CD4-positive, alpha-beta T cell treated with Interleukin-17A for 1 hour (primary cell): Measurements from ENCODE around the gene LDLRAD1.
"Not testable (repeated sequence)": the region's sequence is repeated elsewhere in the genome, so short reads cannot be mapped to it uniquely, and the experiment has no call there.

Source experiments
- DNase-seq: peaks from one replicate; pipeline ENCODE4 v3.0.0-alpha.2; 2020

LDLRAD1 gene

GRCh38 chr1:54016343-54017282 lies 1.4 kb downstream of the LDLRAD1 start:
- no peak for DNase-seq

DNA sequence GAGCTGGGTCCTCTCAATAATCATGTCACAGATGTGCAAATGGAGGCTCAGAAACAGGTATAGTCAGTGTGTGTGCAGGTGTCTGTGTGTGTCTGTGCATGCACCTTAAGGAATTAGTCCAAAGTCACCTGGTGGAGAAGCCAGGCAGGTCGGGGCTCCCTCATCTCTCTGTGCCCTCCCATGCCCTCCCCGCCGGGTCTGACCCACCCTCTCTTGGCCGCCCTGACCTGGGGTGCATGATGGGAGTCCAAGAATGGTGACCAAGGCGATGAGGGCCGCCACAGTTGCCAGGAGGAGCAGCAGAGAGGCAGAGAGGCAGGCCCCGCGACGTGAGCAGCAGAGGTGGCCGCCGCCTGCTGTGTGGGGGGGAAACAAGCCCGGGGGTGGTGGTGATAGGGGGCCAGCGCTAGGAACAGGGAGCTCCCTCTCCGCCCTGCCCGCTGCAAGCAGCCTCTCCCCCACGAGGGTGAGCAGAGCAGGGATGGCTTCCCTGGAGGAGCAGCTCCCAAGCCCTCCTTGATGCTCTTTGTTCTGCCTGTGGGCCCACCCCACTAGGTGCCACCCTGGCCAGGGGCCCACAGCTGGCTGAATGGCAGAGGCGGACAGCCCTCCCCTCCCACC lies 3.9 kb downstream of the LDLRAD1 start:
- no peak for DNase-seq

GRCh38 chr1:54013393-54014008 lies 4.5 kb downstream of the LDLRAD1 start:
- DNase-seq, result no peak

DNA sequence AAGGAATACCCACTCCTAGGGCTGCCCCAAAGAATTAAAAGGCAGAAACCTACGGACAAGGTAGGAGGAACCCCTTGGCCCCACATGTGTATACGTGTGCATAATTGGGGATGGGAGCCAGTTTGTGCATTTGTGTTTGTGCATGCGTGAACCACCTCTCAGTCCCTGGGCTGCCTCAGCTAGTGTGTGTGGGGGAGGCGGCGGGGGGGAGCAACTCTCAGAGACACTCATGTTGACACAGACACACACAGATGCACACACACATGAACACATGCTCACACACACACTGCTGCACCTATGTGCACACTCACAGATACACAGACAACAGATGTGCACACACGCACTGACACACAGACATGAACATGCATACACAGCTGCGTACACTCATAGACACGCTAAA lies 5.1 kb downstream of the LDLRAD1 start:
- DNase-seq, result no peak

DNA sequence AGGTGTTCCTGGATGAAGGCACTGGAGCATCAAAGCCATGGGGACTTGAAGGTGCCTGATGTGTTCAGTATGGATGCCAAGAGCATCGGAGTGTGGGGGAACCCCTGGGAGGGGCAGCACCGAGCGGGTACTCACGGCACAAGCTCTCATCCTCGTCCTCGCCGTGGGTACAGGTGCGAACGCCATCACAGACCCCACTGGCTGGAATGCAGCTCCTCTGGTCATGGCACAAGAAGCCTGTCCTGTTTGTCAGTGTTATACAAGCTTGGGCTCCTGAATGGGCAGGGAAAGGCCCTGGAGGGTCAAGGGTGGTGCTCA lies 6.0 kb downstream of the LDLRAD1 start:
- DNase-seq, result no peak

- DNase-seq, result no peak
Observed at GRCh38 chr1:54011316-54012007, 6.5 kb downstream of the LDLRAD1 start.

DNA sequence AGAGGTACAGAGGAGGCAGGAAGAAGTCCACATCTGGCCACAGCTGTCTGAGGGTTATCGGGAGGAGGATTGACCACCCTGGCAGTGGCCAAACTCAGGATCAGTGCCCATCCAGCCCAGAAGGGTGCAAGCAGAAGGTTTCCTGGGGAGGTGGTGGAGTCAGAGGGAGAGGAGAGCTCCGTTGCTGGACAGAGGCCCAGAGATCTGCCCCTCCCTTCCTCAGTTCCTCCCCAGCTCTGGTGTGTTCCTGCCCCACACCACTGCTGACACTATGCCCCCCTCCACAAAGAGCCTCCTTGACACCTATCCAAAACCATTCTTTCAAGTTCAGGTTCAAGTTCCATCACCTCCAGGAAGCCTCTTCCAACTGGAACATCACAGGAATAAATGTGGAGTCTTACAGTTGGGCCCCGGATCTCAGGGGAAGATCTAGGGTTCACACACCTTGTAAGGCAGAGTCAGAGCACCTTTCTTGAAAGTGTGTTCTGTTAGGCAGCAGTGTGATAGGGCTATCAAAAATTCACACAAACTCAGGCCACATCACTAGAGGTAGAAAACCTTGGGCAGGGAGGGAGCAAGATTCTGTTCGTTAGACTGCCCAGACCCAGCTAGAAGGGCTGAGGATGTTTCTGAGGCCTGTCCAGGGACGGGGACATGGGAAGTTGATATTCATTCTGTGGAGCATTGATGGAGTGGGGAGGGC lies 7.4 kb downstream of the LDLRAD1 start:
- DNase-seq, result no peak

GRCh38 chr1:54009406-54009805 lies 8.6 kb downstream of the LDLRAD1 start:
- no peak for DNase-seq

GRCh38 chr1:54008876-54009275 lies 9.1 kb downstream of the LDLRAD1 start:
- no peak for DNase-seq

- no peak for DNase-seq
Observed at GRCh38 chr1:54007613-54008012, 10.4 kb downstream of the LDLRAD1 start.

GRCh38 chr1:54006508-54006907 lies 11.5 kb downstream of the LDLRAD1 start:
- no peak for DNase-seq

DNA sequence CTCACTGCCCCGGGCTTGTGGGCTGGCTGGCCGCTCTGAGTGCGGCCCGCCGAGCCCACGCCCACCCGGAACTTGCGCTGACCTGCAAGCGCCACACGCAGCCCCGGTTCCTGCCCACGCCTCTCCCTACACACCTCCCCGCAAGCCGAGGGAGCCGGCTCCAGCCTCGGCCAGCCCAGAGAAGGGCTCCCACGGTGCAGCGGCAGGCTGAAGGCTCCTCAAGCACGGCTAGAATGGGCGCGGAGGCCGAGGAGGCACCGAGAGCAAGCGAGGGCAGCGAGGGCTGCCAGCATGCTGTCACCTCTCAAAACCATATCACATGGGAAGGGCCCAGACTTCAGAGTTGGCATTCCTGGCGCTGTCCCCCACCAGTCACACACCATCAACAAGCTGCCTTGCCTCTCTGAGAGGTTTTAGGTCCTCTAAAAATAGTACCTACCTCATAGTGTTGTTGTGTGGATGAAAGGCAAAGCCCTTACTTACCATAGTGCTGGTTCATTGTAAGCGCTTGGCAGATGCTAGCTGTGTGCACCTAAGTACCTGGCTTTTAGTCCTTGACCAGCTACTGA lies 13.4 kb downstream of the LDLRAD1 start:
- no peak for DNase-seq

DNA sequence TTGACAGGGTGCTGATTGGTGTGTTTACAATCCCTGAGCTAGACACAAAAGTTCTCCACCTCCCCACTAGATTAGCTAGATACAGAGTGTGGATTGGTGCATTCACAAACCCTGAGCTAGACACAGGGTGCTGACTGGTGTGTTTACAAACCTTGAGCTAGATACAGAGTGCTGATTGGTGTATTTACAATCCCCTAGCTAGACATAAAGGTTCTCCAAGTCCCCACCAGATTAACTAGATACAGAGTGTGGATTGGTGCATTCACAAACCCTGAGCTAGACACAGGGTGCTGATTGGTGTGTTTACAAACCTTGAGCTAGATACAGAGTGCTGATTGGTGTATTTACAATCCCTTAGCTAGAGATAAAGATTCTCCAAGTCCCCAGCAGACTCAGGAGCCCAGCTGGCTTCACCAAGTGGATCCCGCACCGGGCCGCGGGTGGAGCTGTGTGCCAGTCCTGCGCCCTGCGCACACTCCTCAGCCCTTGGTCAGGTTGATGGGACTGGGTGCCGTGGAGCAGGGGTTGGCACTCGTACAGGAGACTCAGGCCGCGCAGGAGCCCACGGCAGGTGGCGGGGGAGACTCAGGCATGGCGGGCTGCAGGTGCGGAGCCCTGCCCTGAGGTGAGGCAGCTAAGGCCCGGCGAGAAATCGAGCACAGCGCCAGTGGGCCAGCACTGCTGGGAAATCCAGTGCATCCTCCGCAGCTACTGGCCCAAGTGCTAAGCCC lies 14.1 kb downstream of the LDLRAD1 start:
- not testable (repeated sequence) for DNase-seq

DNA sequence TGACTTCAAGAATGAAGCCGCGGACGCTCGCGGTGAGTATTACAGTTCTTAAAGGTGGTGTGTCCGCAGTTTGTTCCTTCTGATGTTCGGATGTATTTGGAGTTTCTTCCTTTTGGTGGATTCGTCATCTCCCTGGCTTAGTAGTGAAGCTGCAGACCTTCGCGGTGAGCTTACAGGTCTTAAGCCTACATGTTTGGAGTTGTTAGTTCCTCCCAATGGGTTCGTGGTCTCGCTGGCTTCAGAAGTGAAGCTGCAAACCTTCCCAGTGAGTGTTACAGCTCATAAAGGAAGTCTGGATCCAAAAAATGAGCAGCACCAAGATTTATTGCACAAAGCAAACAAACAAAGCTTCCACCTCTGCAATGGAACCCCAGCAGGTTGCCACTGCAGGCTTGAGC lies 14.7 kb downstream of the LDLRAD1 start:
- DNase-seq, result no peak

GRCh38 chr1:54002544-54003248 lies 15.3 kb downstream of the LDLRAD1 start:
- no peak for DNase-seq

- DNase-seq, result no peak
Observed at GRCh38 chr1:54001591-54001990, 16.4 kb downstream of the LDLRAD1 start.

GRCh38 chr1:53999920-54000319 lies 18.1 kb downstream of the LDLRAD1 start:
- DNase-seq, result no peak

DNA sequence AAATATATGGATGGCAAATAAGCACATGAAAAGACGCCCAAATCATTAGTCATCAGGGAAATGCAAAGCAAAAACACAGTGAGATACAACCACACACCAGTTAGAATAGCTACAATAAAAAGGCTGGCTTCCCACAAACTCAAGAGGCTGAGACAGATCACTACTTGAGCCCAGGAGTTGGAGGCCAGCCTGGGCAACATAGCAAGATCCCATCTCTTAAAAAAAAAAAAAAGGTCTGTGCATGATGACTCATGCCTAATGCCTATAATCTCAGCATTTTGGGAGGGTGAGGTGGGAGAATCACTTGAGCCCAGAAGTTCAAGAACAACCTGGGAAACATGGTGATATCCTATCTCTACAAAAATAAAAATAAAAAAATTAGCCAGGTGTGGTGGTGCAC lies 19.8 kb downstream of the LDLRAD1 start:
- DNase-seq, result no peak

- no peak for DNase-seq
Observed at GRCh38 chr1:53995683-53996082, 22.3 kb downstream of the LDLRAD1 start.

GRCh38 chr1:53994516-53994915 lies 23.5 kb downstream of the LDLRAD1 start:
- not testable (repeated sequence) for DNase-seq
